Ishikawa (cell line): ENCODE data around the gene MGAT2.

Experiments used
- CEBPB ChIP-seq: IDR thresholded peaks from 2 replicates; pipeline ENCODE4 v1.6.1; 2012
- CREB1 ChIP-seq: IDR thresholded peaks from 2 replicates; pipeline ENCODE4 v1.6.1; 2012; ENCODE audit warnings: low read depth
- EGR1 ChIP-seq: IDR thresholded peaks from 2 replicates; pipeline ENCODE4 v1.6.1; 2012
- EP300 ChIP-seq: IDR thresholded peaks from 2 replicates; pipeline ENCODE4 v1.6.1; 2012; ENCODE audit warnings: borderline replicate concordance
- FOXM1 ChIP-seq: IDR thresholded peaks from 2 replicates; pipeline ENCODE4 v1.6.1; 2012; ENCODE audit warnings: low read depth, borderline replicate concordance
- NFIC ChIP-seq: IDR thresholded peaks from 2 replicates; pipeline ENCODE4 v1.6.1; 2012
- RAD21 ChIP-seq: IDR thresholded peaks from 2 replicates; pipeline ENCODE4 v1.6.1; 2012; ENCODE audit warnings: low read depth
- TAF1 ChIP-seq: IDR thresholded peaks from 2 replicates; pipeline ENCODE4 v1.6.1; 2012; ENCODE audit warnings: low read depth, mild to moderate bottlenecking
- TCF12 ChIP-seq: IDR thresholded peaks from 2 replicates; pipeline ENCODE4 v1.6.1; 2012; ENCODE audit warnings: low read depth
- TEAD4 ChIP-seq: IDR thresholded peaks from 2 replicates; pipeline ENCODE4 v1.6.1; 2012
- YY1 ChIP-seq: IDR thresholded peaks from 2 replicates; pipeline ENCODE4 v1.6.1; 2012; ENCODE audit warnings: low read depth
- ZBTB7A ChIP-seq: IDR thresholded peaks from 2 replicates; pipeline ENCODE4 v1.6.1; 2012; ENCODE audit warnings: low read depth
- TF ChIP-seq, protein P1 (sequence below): IDR thresholded peaks from 2 replicates; pipeline ENCODE4 v1.6.1; 2012
- TF ChIP-seq, protein P2 (sequence below): IDR thresholded peaks from 2 replicates; pipeline ENCODE4 v1.6.1; 2012
- TF ChIP-seq, protein P3 (sequence below): IDR thresholded peaks from 2 replicates; pipeline ENCODE4 v1.6.1; 2012; ENCODE audit warnings: low read depth, mild to moderate bottlenecking

MGAT2 gene

DNA sequence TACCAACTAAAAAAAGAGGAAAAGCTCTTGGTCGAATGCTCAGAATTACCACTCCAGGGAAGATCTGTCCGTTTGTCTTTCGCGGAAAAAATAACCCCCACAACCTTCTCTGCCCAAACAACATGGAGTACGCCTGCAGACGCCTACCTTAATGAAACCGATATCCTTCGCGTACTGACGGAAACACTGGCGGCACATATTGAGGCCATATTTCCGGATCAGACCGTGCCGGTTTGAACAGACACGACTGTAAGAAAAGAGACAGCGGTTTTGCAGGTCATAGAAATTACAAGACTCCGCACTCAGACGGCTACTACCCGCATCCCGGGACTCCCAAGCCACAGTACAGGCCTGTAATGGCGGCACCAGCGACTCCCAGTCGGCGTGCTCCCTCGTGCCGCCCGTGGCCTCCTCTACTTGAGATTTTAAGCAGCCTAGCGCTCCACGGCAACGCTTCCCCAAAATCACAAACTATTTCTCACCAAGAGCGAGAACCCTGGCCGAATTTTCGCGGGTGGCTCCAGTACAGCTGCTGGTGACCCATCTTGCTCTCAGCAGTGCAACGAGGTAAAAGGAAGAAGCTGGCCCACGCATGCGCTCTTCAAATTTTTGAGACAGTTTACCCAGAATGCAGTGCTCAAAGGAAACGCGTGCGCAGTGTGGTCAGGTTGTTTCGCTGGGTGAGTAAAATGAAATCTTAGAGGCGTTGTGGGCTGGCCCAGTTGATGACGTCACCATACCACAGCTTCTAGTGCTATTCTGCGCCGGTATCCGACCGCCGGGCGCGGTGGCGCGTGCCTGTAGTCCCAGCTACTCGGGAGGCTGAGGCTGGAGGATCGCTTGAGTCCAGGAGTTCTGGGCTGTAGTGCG lies 34.6 kb upstream of the MGAT2 start, which contains the start of gene RPS29:
Gene RPS29 (minus strand): TSS at position 578 of the 870 bp plus-strand sequence. CDS start 34 bp downstream, at position 544.
- TF ChIP-seq, protein P1, sequence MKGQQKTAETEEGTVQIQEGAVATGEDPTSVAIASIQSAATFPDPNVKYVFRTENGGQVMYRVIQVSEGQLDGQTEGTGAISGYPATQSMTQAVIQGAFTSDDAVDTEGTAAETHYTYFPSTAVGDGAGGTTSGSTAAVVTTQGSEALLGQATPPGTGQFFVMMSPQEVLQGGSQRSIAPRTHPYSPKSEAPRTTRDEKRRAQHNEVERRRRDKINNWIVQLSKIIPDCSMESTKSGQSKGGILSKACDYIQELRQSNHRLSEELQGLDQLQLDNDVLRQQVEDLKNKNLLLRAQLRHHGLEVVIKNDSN: no peak
- TF ChIP-seq YY1: peak; percentile 89
- no peak for TF ChIP-seq ZBTB7A
- peak; percentile 85 for TF ChIP-seq CREB1
- TF ChIP-seq NFIC: no peak
- TF ChIP-seq RAD21: no peak
- TF ChIP-seq EP300: no peak
- TF ChIP-seq FOXM1: no peak; the same call in 1 of the 2 replicates
- 0 out of 2 replicates have a peak, but pooled peaks have one; percentile 31 for TF ChIP-seq EGR1
- TF ChIP-seq CEBPB: no peak
- peak; percentile 94 for TF ChIP-seq TAF1
- no peak; the same call in 1 of the 2 replicates for TF ChIP-seq TCF12
- TF ChIP-seq, protein P2, sequence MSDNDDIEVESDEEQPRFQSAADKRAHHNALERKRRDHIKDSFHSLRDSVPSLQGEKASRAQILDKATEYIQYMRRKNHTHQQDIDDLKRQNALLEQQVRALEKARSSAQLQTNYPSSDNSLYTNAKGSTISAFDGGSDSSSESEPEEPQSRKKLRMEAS: peak; percentile 88
- TF ChIP-seq, protein P3, sequence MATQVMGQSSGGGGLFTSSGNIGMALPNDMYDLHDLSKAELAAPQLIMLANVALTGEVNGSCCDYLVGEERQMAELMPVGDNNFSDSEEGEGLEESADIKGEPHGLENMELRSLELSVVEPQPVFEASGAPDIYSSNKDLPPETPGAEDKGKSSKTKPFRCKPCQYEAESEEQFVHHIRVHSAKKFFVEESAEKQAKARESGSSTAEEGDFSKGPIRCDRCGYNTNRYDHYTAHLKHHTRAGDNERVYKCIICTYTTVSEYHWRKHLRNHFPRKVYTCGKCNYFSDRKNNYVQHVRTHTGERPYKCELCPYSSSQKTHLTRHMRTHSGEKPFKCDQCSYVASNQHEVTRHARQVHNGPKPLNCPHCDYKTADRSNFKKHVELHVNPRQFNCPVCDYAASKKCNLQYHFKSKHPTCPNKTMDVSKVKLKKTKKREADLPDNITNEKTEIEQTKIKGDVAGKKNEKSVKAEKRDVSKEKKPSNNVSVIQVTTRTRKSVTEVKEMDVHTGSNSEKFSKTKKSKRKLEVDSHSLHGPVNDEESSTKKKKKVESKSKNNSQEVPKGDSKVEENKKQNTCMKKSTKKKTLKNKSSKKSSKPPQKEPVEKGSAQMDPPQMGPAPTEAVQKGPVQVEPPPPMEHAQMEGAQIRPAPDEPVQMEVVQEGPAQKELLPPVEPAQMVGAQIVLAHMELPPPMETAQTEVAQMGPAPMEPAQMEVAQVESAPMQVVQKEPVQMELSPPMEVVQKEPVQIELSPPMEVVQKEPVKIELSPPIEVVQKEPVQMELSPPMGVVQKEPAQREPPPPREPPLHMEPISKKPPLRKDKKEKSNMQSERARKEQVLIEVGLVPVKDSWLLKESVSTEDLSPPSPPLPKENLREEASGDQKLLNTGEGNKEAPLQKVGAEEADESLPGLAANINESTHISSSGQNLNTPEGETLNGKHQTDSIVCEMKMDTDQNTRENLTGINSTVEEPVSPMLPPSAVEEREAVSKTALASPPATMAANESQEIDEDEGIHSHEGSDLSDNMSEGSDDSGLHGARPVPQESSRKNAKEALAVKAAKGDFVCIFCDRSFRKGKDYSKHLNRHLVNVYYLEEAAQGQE: no peak; the same call in 1 of the 2 replicates
- peak; percentile 57 for TF ChIP-seq TEAD4

DNA sequence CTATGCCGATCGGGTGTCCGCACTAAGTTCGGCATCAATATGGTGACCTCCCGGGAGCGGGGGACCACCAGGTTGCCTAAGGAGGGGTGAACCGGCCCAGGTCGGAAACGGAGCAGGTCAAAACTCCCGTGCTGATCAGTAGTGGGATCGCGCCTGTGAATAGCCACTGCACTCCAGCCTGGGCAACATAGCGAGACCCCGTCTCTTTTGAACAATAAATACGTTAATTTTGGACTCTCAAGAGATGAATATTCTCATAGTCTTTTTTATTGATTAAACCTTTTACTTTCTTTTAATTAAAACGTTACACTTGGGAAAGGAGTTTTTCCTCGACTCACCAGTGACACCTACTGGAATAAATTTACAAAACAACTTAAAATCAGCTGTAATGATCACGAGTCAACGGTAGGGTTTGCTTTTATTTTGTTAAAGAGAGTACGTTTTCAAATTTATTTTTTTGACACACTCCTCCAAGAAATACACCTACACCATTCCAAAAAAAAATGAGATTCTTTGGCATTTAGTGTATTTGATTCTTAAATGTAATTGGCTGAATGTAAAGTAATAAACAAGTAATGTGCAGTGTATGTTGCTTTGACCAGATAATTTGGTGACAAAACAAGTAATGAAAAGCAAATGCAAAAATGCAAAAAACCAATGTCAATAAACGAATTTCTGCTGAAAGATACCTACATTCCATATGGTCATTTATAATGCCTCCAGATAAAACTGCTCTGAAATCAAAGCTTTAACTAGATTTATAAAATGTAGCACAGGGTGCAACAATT lies 33.7 kb upstream of the MGAT2 start:
- TF ChIP-seq RAD21: peak; percentile 36
- 0 out of 2 replicates have a peak, but pooled peaks have one; percentile 21 for TF ChIP-seq YY1
- TF ChIP-seq CREB1: no peak; the same call in 1 of the 2 replicates
- peak; percentile 49; the same call in 1 of the 2 replicates for TF ChIP-seq TEAD4

DNA sequence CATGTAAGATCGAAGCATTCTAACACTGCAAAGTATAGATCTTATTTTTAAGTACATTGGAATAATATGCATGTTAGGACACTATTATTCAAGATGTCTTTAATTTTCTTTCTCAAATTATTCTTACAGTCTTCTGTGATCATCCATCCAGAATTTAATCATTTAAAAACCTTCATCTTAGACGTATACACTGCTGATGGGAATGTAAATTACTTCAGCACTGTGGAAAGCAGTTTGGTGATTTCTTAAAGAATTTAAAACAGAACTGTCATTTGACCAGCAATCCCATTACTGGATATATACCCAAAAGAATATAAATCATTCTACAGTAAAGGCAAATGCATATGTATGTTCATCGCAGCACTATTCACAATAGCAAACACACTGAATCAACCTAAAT lies 31.2 kb upstream of the MGAT2 start:
- TF ChIP-seq YY1: no peak
- TF ChIP-seq, protein P3: peak; percentile 47; the same call in 1 of the 2 replicates

DNA sequence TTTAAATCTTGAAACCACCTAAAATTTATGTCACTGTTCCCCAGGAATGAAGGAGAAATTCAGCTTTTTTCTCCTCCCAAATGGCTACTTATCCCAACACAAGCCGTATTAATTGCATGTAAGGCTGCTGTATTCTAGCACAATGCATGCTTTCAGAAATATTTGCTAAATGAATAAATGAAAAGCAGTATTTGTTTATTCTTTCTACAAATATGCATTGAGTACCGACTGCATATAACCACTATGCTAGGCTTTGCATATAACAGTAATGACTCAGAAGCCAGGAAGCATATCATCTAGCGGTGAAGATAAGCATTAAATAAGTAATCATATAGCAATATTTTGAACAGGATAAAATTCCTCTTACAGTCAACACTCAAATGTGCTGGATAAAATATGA lies 27.6 kb upstream of the MGAT2 start:
- TF ChIP-seq TEAD4 (no peak), EGR1 (no peak), NFIC (no peak), CREB1 (no peak), RAD21 (no peak), CEBPB (no peak), ZBTB7A (no peak), TAF1 (no peak), YY1 (no peak)
- TF ChIP-seq, protein P3: no peak
- TF ChIP-seq, protein P1: no peak
- TF ChIP-seq, protein P2: no peak
